ENCODE results near the gene MUC12. TPM values are rescaled to one million over a fixed set of nuclear protein-coding genes. Genes with fewer than 3 reads are reported as not detected.
A peak's percentile ranks its signal among the peaks of the same experiment; 100 is the strongest.
"Not testable (repeated sequence)": the region's sequence is repeated elsewhere in the genome, so short reads cannot be mapped to it uniquely, and the experiment has no call there.

The MUC12 gene
- total RNA-seq, 1 experiment from 2014 or later = 3.8 TPM

- no TSS peak for BruUV-seq (replicated peaks)
- CTCF ChIA-PET = interaction anchor here (0.6 kb wide), 1 partner anchor 38 kb away, joined by 4 read pairs; no protein-coding TSS in a partner anchor
Measured at GRCh38 chr7:100978300-100978699, 8.9 kb downstream of the MUC12 start.

GRCh38 chr7:100983451-100984187 is 14.3 kb downstream of the MUC12 start:
- H3K4me3 ChIP-seq = no peak overlapping the region
- CTCF ChIA-PET = interaction anchor here (0.5 kb wide), 1 partner anchor 525 kb away, joined by 6 read pairs; no protein-coding TSS in a partner anchor
- H3K9me2 ChIP-seq (ENCODE audit: insufficient read depth) = no peaks in the 10 kb centered on the region
- H3K79me2 ChIP-seq (ENCODE audit: low read depth) = no peaks in the 10 kb centered on the region
- no peaks in the 10 kb centered on the region for H3K36me3 ChIP-seq (ENCODE audit: low read depth)
- H3K4me1 ChIP-seq (replicated peaks; ENCODE audit: insufficient read depth) = no peaks in the 10 kb centered on the region
- intact Hi-C loops (cut with micrococcal nuclease; ENCODE audit: unreplicated experiment) = no loop called here
- DNase-seq = peak in 1 of 2 experiments; percentile 82
- H3K27me3 ChIP-seq (ENCODE audit: insufficient read depth, low read depth) = peaks cover 41% of the 10 kb centered on the region; the same call in 1 of the 2 replicates
- no peak overlapping the region for H3K27ac ChIP-seq
- no TSS peak for BruUV-seq (replicated peaks)
- H3F3A ChIP-seq (ENCODE audit: insufficient read depth, low read depth) = no peaks in the 10 kb centered on the region
- H3K4me2 ChIP-seq = no peak overlapping the region
- POLR2A ChIA-PET (ENCODE audit: unreplicated experiment) = interaction anchor here (0.6 kb wide), 2 partner anchors 142 to 474 kb away, joined by 3 to 5 read pairs; no protein-coding TSS in a partner anchor
- H4K20me1 ChIP-seq (ENCODE audit: insufficient read depth) = no peaks in the 10 kb centered on the region
- no peaks in the 10 kb centered on the region for H3K9me3 ChIP-seq (ENCODE audit: insufficient read depth, low read depth)
- TF ChIP-seq CTCF (conservative IDR thresholded peaks at IDR 0.05) (no peak), EZH2 (IDR thresholded peaks at IDR 0.05; ENCODE audit: low read depth) (no peak)
- H2AFZ ChIP-seq = no peak overlapping the region

More at GRCh38 chr7:100978300-100978699, 8.9 kb downstream of the MUC12 start:
- no peak overlapping the region for H2AFZ ChIP-seq
- H3K4me3 ChIP-seq = no peak overlapping the region
- H3K36me3 ChIP-seq (ENCODE audit: low read depth) = no peaks in the 10 kb centered on the region
- POLR2A ChIA-PET (ENCODE audit: unreplicated experiment) = no interaction called here
- no peaks in the 10 kb centered on the region for H3K9me3 ChIP-seq (ENCODE audit: insufficient read depth, low read depth)
- no peaks in the 10 kb centered on the region for H3K4me1 ChIP-seq (replicated peaks; ENCODE audit: insufficient read depth)
- no peaks in the 10 kb centered on the region for H3K79me2 ChIP-seq (ENCODE audit: low read depth)
- no peak overlapping the region for H3K4me2 ChIP-seq
- H4K20me1 ChIP-seq (ENCODE audit: insufficient read depth) = no peaks in the 10 kb centered on the region
- H3K27ac ChIP-seq = no peak overlapping the region
- no peaks in the 10 kb centered on the region for H3F3A ChIP-seq (ENCODE audit: insufficient read depth, low read depth)
- no peaks in the 10 kb centered on the region for H3K9me2 ChIP-seq (ENCODE audit: insufficient read depth)
- TF ChIP-seq CTCF (conservative IDR thresholded peaks at IDR 0.05) = no peak
- no peak for TF ChIP-seq EZH2 (IDR thresholded peaks at IDR 0.05; ENCODE audit: low read depth)
- intact Hi-C loops (cut with micrococcal nuclease; ENCODE audit: unreplicated experiment) = no loop called here
- DNase-seq = no peak
- H3K27me3 ChIP-seq (ENCODE audit: insufficient read depth, low read depth) = peaks cover 56% of the 10 kb centered on the region

GRCh38 chr7:100984241-100984918 is 15.0 kb downstream of the MUC12 start:
- H3K4me2 ChIP-seq; H3K79me2 ChIP-seq (ENCODE audit: low read depth); BruUV-seq (replicated peaks); CTCF ChIA-PET; H3K36me3 ChIP-seq (ENCODE audit: low read depth); DNase-seq; H3K4me3 ChIP-seq; H4K20me1 ChIP-seq (ENCODE audit: insufficient read depth); H3K27ac ChIP-seq; H2AFZ ChIP-seq; H3K9me2 ChIP-seq (ENCODE audit: insufficient read depth); H3K4me1 ChIP-seq (replicated peaks; ENCODE audit: insufficient read depth); intact Hi-C loops (cut with micrococcal nuclease; ENCODE audit: unreplicated experiment); H3K9me3 ChIP-seq (ENCODE audit: insufficient read depth, low read depth); H3F3A ChIP-seq (ENCODE audit: insufficient read depth, low read depth): not testable (repeated sequence)
- H3K27me3 ChIP-seq (ENCODE audit: insufficient read depth, low read depth) = peaks cover 48% of the 10 kb centered on the region
- POLR2A ChIA-PET (ENCODE audit: unreplicated experiment) = interaction anchor here (0.7 kb wide), 1 partner anchor 95 kb away, joined by 4 read pairs; the partner anchor contains the start of gene UFSP1

GRCh38 chr7:100985033-100985797 is 15.8 kb downstream of the MUC12 start:
- CTCF ChIA-PET = interaction anchor here (0.6 kb wide), 1 partner anchor 71 kb away, joined by 3 read pairs; no protein-coding TSS in a partner anchor

More at GRCh38 chr7:100985033-100985797, 15.8 kb downstream of the MUC12 start:
- H3K4me1 ChIP-seq (replicated peaks; ENCODE audit: insufficient read depth); H3K36me3 ChIP-seq (ENCODE audit: low read depth); H3K4me3 ChIP-seq; H3K4me2 ChIP-seq; H3K79me2 ChIP-seq (ENCODE audit: low read depth); BruUV-seq (replicated peaks); H3K9me3 ChIP-seq (ENCODE audit: insufficient read depth, low read depth); H4K20me1 ChIP-seq (ENCODE audit: insufficient read depth); H3F3A ChIP-seq (ENCODE audit: insufficient read depth, low read depth); intact Hi-C loops (cut with micrococcal nuclease; ENCODE audit: unreplicated experiment); H2AFZ ChIP-seq; H3K27ac ChIP-seq; H3K9me2 ChIP-seq (ENCODE audit: insufficient read depth): not testable (repeated sequence)
- DNase-seq = peak in 1 of 2 experiments; percentile 34
- POLR2A ChIA-PET (ENCODE audit: unreplicated experiment) = interaction anchor here (0.7 kb wide), 2 partner anchors 95 to 1517 kb away, joined by 4 to 9 read pairs; partner anchors contain the start of gene UFSP1
- H3K27me3 ChIP-seq (ENCODE audit: insufficient read depth, low read depth) = peaks cover 53% of the 10 kb centered on the region
